Limb (tissue), 2 donors: Measurements from ENCODE around the gene LONRF3.

Experiments used
- DNase-seq, 2 donors: peaks; one replicate each; pipeline ENCODE4 v3.0.0-alpha.2; 2016; ENCODE audit errors: extremely low spot score in 2 of 2

The LONRF3 gene

DNA sequence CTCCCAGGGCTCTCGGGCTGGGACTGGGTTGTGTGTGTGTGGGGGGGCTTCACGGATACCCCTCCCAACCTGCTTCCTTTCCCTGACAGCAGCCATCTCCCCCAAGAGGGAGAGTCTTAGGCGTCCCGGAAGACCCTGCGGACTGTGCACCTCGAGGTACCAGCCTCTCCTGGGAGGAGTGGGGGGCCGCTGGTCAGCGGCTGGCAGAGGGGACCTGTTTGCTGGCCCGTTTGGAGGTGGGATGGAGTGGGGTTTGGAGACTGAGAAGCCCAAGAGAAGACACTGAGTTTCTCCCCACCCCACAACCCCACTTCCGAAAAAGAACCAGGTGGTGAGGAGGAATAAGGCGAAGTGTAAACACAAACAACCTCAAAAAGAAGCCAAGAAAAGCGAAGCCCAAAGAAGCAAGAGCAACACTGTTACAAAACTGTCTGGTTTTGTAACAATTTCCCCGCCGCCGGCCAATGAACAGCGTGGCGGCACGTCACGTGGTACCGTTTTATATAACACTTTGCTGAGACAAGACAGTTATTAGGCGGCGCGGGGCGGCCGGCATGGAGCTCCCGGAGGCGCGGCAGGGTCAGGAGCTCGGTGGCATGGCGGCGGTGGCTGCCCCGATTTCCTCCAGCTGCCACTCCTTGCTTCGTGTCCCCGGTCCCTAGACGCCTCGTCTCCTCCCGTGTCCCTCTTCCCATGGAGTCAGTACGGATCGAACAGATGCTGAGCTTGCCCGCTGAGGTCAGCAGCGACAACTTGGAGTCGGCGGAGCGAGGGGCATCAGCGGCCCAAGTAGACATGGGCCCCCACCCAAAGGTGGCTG is at the start of gene LONRF3:
Gene LONRF3, plus strand, starts transcription at position 531 of the 820 bp plus-strand sequence. Its CDS starts 163 bp downstream, at position 694.
- DNase-seq, result peak; percentile 17 to 54

DNA sequence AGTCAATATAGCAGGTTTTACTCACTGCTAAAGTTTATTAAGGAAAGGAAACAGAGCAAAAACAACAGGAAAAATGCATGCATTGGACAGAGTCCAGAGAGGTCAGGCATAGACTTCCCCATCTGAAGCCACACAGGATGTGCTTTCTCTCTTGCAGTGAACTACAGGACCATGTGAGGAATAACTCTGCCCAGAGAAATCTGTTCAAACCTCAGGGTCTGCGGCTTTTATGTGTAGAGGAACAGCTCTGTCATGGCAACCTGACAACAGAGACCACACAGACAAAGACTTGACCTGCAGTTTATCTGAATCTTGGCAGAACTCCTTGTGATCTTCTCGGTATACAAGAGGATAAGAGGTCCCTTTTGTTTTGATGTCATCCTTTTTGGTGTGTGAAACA is 46.3 kb upstream of the LONRF3 start:
- no peak for DNase-seq

DNA sequence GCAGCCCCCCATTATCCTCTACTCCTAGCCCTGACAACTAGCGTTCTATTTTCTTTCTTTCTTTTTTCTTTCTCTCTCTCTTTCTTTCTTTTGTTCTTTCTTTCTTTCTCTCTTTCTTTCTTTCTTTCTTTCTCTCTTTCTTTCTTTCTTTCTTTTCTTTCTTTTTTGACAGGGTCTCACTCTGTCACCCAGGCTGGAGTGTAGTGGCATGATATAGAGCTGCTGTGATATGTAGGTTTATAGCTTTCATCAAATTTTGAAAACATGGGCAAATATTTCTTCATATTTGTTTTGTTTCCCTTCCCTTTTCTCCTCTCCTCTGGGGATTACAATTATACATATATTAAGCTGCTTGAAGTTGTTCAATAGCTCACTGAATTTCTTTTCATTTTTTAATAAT is 39.1 kb upstream of the LONRF3 start:
- DNase-seq, result no peak

DNA sequence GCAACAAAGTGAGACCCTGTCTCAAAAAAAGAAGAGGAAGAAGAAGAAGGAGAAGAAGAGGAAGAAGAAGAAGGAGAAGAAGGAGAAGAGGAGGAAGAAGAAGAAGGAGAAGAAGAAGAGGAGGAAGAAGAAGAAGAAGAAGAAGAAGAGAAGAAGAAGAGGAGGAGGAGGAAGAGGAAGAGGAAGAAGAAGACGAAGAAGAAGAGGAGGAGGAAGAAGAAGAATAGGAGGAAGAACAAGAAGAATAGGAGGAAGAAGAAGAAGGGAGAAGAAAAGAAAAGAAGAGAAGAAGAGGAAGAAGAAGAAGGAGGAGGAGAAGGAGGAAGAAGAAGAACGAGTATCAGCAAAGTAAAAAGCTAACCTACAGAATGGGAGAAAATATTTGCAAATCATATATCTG is 33.3 kb upstream of the LONRF3 start:
- no peak for DNase-seq

DNA sequence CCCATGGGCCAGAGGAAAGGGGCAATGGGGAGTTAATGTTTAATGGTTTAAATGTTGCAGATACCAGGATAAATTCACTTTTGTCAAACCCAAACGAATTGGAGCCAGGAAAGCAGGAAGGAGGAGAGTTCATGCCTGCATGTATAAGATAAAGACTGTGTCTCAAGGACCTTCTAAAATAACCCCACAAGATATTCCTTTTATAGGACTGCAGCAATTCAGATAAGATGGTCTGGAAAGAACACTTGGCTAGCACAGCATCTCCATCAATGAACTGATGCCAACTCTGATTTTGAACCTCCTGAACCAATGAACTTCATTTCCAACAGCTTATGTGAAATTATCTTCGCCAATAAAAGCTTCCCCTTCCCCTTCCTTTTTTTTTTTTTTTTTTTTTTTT is 31.3 kb upstream of the LONRF3 start:
- DNase-seq, result no peak

DNA sequence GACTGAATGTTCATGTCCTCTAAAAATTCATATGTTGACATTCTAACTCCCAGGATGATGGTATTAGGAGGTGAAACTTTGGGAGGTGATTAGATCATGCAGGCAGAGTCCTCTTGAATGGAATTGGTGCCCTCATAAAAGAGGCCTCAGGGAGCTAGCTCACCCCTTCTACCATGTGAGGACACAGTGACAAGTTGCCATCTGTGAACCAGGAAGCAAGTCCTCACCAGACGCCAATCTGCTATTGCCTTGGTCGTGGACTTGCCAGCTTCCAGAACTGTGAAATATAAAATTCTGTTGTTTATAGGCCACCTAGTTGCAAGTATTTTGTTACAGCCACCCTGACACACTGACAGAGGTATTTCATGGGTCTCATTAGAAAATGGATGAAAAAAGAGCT is 28.5 kb upstream of the LONRF3 start:
- no peak for DNase-seq

DNA sequence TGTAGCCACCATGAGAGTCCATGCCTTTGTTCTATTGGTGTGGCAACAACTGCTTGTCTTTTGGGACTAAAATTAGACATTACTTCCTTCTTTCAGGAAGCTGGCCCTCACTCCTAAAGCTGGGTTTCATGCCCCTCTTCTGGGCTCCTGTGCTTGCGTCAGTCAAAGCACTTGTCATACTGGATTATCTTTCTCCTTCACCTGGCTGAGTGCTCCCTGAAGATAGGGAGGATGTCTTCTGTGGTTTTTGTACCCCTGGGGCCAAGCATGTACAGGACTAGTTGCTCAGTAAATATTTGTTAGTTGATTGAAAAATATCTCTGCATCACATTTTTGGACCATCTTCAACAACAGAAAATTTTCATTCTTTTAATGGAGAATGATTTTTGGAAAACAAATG is 26.1 kb upstream of the LONRF3 start:
- no peak for DNase-seq

DNA sequence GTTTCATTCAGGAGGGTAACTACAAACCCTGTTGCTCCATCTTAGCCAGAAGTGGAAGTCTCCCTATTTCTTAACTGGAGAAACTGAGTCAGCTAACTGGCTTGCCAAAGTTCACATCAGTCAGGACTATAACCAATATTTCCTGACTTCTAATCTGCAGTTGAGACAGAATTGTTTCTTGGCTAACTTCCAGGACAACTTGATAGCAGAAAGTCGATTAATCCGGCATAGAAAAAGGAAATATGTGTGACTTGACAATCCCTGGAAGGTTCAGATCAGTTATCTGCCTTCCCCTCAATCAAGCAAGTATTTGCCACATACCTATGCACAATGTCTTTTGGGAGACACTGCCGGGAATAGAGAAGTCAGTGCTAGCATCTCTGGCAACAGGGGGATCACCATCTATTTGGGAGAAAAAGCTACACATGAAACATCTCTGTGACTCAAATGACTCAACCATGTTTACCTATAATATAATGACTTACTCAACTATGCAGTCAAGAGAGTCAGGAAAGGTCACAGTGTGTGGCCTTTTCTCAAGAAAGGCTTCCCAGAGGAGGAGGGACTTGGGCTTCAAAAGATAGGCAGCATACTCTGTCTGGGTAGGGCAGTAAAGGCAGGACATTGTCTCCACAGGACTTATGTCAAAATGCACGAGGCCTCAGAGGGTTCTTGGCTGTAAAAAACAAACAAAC is 12.4 kb upstream of the LONRF3 start:
- DNase-seq, result no peak

DNA sequence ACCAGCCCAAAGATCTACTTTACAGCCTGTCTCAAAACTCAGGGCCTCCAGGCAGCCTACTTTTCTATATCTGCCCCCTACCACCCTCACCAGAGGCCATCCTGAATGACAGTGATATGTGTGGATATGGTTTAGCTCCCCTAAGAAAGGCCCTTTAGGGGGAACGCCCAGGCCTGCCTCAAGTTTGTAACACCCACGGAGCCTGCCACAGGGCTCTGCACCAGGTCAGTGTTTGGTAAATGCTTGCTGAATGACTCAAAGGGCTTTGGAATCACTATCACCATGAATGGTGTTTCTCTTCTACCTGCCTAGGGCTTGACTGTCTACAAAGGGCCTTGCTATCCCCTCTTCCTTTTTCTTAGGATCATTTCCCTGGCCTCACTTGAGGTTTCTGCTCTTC is 11.3 kb upstream of the LONRF3 start:
- DNase-seq, result no peak

DNA sequence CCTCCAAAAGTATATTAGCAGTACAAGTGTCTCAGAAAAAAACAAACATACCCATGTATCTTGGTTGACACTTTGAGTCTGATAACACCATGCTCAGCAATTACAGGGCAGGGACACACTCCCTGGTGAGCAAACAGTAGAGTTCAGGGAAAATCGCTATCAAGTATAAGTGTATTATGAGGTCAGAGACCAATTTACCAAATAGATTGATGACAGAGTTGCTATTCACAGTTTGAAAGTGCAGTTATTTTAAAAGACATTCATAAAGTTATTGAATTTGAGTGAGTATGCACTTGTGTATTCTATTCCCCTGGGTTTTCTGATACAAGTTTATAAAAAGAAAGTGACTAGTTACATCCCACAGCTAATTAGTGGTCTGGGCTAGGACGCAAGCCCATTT is 10.2 kb upstream of the LONRF3 start:
- DNase-seq, result no peak

DNA sequence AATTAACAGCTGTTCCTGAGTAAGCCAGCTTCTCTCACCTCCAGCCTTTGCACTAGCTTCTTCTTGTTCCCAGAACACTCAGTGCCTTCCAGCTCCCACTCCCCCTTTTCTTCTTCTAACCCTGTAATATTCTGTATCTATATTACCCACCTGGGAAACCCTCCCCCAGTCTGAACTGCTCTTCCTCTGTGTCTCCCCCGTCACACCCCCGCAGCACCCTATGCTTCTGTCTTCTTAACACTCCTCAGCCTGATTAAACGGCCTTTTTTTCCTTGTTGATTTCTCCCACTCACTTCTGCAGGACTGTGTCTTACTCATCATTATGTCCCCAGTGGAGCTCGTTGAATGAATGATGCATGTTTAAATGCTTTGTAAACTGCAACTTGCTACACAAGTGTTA is 9.0 kb upstream of the LONRF3 start:
- DNase-seq, result no peak

DNA sequence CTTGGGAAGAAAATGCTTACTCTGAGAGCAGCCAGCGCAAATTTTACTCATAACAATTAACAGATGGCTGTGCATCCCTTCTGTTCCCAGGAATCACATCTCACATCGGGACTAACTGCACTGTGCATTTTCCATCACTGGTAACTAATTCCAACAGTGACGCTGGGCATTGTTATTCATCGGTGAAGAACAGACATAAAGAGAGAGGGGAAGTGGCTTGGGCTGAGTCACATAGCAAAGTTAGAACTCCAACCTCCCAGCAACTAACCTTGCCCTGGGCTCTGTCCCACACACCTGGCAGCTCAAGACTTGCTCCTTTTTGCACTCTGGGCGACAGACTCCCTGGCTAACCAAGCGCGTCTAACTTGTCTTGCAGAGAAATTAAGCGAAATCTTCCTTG is 6.4 kb upstream of the LONRF3 start:
- DNase-seq, result no peak

DNA sequence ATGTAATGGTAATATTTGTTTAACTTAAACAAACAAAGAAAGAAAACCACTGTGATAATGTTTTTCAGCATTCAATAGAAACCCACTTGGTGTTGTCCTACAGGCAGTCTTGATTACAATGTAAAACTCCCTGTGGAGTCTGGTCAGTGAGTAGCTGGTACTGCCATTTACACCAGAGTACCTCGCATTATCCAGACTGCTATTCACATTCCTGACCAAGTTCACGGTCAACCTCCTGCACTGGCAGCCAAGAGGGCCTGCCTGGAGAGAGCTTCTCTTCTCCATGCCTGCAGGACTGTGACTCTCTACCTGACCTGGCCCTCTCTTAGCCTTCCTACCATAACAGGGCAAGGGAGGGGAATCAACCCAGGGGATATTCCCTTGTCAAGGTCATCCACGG is 2.9 kb upstream of the LONRF3 start:
- no peak for DNase-seq

DNA sequence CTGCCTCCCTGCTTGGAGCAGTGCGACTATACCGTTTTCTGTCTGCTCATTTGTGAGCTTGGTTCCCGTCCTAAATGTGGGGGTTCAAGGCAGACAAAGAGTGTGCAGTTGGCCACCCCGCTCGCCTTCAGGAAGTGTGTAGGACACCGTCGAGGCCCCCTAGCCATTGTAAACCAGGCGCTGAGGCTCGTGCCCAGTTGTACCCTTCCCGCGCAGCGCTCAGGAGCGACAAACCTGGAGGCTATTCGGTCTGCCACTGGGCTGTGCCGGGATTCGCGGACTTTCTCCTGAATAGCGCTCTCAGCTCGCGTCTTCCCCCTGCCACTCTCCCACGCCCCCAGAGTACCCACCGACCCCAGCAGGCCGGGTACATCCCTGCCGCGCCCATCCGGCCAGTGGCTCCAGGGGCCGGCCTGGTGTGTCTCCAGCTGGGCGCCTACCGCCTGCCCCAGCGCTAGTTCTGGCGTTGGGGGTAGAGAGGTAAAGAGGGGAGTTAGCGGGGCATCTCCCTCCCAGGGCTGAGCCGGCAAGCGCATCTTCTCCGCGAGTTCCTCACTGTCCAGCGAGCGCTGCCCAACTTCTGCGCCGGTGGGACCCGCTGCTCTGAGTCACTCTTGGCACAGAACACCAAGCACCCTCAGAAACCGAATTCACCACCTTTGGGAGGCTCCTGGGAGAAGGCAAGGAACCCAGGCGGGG is 880 bp upstream of the LONRF3 start:
- peak in 1 of 2 donors; percentile 21 for DNase-seq

DNA sequence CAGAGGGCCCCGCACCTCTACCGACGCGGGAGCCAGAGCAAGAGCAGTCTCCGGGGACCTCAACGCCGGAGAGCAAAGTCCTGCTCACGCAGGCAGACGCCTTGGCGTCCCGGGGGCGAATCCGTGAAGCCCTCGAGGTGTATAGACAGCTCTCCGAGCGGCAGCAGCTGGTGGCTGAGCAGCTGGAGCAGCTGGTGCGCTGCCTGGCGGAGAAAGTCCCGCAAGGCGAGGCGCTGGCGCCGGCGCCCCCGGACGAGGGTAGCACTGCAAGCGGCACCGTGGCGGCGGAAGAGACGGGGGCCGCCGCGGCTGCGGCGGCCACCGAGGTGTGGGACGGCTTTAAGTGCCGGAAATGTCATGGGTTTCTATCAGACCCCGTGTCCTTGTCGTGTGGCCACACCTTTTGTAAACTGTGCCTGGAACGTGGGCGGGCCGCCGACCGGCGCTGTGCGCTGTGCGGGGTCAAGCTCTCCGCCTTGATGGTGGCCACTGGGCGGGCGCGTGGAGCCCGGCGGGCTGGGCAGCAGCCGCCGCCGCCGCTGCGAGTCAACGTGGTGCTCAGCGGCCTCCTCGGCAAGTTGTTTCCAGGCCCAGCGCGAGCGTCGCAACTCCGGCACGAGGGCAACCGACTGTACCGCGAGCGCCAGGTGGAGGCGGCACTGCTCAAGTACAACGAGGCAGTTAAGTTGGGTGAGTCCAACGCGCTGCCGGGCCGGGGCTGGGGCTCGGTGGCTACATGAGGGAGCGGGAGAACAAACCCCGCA is 672 bp downstream of the LONRF3 start:
- peak in 1 of 2 donors; percentile 42 for DNase-seq

DNA sequence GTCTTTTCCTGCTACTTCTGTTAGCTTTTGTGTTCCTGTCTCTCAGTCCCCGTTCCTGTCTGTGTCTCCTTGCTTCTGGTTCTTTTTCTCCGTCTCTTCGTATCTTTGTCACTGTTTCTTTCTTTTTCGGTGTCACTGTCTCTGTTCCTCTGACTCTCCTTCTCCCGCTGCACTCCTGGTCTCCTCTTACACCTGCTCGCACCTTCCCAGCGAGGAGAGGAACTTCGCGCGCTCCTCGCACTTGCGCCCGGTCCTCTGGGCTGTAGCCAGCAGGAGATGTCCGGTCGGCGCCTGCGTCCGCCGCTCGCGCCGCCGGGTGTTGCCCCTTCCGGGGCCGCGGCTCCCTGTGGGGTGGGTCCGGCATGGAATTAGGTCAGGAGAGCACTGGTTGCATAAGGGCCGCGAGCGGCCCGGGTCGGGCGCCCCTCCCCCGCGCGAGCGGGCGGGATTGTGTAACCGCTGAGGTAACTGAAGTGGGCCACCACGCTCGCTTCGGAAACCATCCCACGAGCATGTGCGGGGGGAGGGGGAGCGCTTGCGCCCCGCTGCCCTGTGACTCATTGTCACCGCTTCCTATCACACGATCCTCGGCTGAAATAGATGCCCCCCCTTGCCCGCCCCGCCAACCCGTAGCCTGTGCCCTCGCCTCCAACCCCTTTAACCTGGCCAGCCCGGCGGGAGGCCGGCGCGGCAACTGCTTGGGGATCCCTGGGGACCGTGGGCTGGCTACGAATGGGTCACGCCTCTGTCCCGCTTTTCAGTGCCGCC is 1.6 kb downstream of the LONRF3 start:
- DNase-seq, result peak in 1 of 2 donors; percentile 50

DNA sequence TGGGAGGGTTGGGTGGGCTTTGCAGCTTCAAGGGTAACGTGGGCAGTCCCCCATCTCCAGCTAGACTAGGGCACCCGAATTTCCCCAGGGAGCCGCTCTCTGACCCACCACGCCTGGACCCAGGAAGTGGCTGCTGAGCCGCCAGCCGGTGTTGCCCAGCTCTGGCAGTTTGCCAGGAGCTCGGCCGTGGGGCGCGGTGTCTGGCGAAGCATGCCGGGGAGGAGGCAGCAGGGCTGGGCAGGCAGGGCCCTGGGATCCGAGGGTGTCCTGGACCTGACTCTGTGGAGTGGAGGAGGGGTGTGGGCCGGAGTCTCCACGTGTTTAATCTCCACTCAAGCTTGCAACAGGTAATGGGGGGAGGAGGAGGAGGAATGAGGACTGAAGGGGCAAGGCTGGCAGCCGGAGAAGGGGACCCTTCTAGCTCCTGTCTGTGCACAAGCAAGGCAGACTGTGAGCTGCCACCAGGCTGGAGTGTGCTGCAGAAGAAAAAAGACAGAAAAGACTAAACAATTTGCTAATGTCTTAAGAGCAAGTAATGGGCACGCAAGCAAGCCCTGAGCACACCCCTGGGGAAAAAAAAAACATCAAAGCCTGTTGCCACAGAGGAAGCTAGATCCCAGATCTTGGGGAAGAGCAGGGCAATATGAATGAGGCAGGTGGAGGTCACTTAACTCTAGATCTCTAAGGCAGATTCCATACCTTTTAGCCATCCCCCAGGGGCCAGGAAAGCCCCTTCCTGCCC is 2.4 kb downstream of the LONRF3 start:
- DNase-seq, result peak in 1 of 2 donors; percentile 45

DNA sequence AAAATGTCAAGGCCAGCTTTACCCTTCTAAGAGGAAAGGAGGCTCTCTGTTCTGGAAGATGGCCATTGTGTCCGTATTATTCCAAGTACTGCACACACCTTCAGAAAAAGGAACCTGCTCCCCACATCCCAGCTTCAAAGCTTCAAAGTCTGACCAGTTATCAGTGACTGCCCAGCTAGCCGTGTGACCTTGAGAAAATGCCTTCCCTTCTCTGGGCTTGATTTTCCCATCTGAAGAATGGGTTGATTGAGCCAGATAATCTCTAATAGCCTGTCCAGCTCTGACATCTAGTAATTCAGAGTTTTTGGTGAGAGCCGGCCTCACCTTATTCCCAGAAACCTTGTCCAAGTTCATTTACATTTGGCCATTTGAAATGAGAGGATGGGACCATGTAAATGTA is 3.0 kb downstream of the LONRF3 start:
- DNase-seq, result no peak

DNA sequence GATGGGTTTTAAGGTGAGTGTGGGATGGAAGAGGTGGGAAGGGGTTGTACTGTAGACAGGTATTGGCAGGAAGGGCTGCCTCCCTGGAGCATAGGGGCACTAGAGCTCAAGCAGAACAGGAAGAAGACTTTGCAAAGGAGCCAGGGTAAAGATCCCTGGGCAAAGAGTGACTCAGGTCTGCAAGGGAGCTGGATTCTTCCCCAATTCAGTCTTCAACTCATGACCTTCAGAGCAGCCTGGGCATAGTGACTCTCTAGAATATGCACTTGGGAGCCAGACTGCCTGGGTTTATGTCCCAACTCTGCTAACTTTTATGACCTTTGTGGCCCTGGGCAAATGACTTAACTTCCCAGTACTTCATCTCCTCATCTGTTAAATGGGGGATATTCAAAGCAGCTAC is 4.0 kb downstream of the LONRF3 start:
- no peak for DNase-seq

DNA sequence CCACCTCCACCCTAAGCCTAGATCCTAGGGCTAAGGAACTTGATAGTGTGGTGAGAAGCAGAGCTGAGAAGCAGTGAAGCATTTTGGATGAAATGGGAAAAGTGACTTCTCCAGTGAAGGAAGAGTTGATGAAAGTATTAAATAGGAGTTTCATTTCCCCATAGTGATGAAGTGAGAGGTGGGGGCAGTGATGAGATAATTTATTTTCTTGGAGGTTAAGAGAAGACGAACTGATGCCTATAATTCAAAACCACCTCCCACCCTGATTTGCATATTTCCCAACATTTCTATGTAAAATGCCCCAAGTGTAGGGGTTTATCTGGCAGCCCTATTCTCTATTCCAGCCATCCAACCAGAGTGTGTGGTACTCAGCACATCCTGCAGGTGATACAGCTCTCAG is 6.3 kb downstream of the LONRF3 start:
- DNase-seq, result no peak
